Muscle layer of duodenum (tissue), 2 donors: ENCODE data around the gene KCNJ8.

ENCODE experiments used
- H3K27ac ChIP-seq: one replicate; pipeline ENCODE4 v1.7.0; 2013; ENCODE audit warnings: mild to moderate bottlenecking, low read length
- H3K27me3 ChIP-seq: one replicate; pipeline ENCODE4 v1.7.0; 2013; ENCODE audit warnings: low read depth, mild to moderate bottlenecking, control low read depth, low read length
- H3K36me3 ChIP-seq, 2 donors: one replicate each; pipeline ENCODE4 v1.7.0; 2013; ENCODE audit warnings: low read length in 2 of 2, control low read depth in 1 of 2, mild to moderate bottlenecking in 1 of 2; ENCODE audit not compliant: insufficient read depth in 2 of 2, control insufficient read depth in 1 of 2
- H3K4me1 ChIP-seq, 2 donors: one replicate each; pipeline ENCODE4 v1.7.0; 2013; ENCODE audit warnings: low read length in 2 of 2, mild to moderate bottlenecking in 2 of 2, control low read depth in 1 of 2, moderate library complexity in 1 of 2; ENCODE audit not compliant: insufficient read depth in 2 of 2, control insufficient read depth in 1 of 2
- H3K4me3 ChIP-seq, 2 donors: one replicate each; pipeline ENCODE4 v1.7.0; 2013; ENCODE audit warnings: low read length in 2 of 2, low read depth in 1 of 2, mild to moderate bottlenecking in 1 of 2
- H3K9me3 ChIP-seq, 2 donors: one replicate each; pipeline ENCODE4 v1.7.0; 2013; ENCODE audit warnings: low read length in 2 of 2, control low read depth in 1 of 2, mild to moderate bottlenecking in 1 of 2; ENCODE audit not compliant: control insufficient read depth in 1 of 2
- donor health status: healthy.

KCNJ8 gene

DNA sequence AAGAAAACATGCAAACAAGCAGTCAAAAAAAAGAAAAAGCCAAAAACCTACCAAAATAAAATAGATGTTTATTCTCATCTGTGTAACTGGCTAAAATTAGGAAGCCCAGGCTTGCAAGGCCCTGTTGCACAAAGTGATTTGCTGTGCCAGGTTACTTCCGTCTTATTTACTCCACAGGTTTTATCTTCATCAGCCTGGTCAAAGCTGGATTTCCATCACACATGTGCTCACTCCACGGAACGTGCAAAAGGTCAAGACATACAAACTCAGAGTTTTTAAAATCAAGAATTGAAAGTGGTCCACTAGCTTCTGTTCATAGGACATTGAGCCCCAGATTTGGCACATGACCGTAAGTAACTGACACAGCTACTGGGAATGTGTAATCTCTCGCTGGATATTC is 14.8 kb downstream of the KCNJ8 start:
- H3K4me3 ChIP-seq, result no peak overlapping the region
- no peaks in the 10 kb centered on the region for H3K9me3 ChIP-seq
- no peak overlapping the region for H3K27ac ChIP-seq
- no peaks in the 10 kb centered on the region for H3K36me3 ChIP-seq
- no peaks in the 10 kb centered on the region for H3K4me1 ChIP-seq
- H3K27me3 ChIP-seq, result no peaks in the 10 kb centered on the region

DNA sequence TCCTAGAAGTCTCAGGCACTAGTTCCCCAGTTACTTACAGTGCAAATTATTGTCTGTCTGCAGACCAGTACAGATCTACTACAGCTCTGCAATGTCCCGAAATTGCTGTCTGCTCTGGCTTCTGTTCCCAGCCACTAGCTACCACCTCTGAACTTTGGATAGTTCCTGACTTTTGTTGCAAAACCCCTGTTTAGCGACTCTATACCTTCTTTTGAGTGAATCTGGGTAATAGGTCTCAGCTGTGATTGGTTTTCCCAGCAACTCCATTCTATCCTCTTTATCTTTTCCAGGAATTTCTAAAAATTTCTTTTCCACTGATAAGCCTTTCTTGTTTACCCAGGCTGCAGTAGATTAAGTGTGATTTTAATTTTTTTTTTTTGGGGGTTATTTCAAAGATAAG is 16.8 kb downstream of the KCNJ8 start:
- Histone ChIP-seq H3K4me3 (no peak overlapping the region), H3K9me3 (no peaks in the 10 kb centered on the region), H3K36me3 (no peaks in the 10 kb centered on the region), H3K27me3 (no peaks in the 10 kb centered on the region), H3K27ac (no peak overlapping the region), H3K4me1 (no peaks in the 10 kb centered on the region)

GRCh38 chr12:21756699-21757098 is 17.8 kb downstream of the KCNJ8 start:
- Histone ChIP-seq H3K4me1 (peaks cover 0 to 3% of the 10 kb centered on the region in 2 donors), H3K9me3 (no peaks in the 10 kb centered on the region), H3K4me3 (no peak overlapping the region), H3K27me3 (no peaks in the 10 kb centered on the region), H3K36me3 (no peaks in the 10 kb centered on the region), H3K27ac (no peak overlapping the region)

- no peaks in the 10 kb centered on the region for H3K9me3 ChIP-seq
- no peaks in the 10 kb centered on the region for H3K36me3 ChIP-seq
- H3K27me3 ChIP-seq, result no peaks in the 10 kb centered on the region
- H3K4me1 ChIP-seq, result peaks cover 5 to 11% of the 10 kb centered on the region in 2 donors
- no peak overlapping the region for H3K4me3 ChIP-seq
- H3K27ac ChIP-seq, result no peak overlapping the region
Observed at GRCh38 chr12:21751517-21751916, 23.0 kb downstream of the KCNJ8 start.

DNA sequence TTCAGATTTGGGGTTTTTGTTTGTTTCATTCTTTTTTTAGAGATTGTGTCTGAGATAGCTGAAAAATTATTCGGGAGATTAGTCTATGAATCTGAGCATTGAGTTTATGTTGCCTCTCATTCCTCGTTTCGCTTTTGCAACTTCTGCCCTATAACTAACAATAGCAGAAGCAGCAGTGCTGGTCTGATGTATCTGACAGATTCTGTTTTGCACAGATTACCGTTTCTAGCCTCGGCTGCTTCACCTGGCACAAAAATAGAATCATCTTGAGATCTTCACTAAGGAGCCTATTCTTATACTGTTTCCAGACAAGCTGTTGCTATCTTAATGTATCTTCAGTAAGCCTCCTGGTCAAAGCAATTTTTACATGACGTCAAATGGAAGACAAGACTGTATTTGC is 29.2 kb downstream of the KCNJ8 start:
- no peak overlapping the region for H3K4me3 ChIP-seq
- H3K27ac ChIP-seq, result no peak overlapping the region
- peaks cover 0 to 2% of the 10 kb centered on the region in 2 donors for H3K9me3 ChIP-seq
- no peaks in the 10 kb centered on the region for H3K36me3 ChIP-seq
- H3K4me1 ChIP-seq, result no peaks in the 10 kb centered on the region
- H3K27me3 ChIP-seq, result no peaks in the 10 kb centered on the region

DNA sequence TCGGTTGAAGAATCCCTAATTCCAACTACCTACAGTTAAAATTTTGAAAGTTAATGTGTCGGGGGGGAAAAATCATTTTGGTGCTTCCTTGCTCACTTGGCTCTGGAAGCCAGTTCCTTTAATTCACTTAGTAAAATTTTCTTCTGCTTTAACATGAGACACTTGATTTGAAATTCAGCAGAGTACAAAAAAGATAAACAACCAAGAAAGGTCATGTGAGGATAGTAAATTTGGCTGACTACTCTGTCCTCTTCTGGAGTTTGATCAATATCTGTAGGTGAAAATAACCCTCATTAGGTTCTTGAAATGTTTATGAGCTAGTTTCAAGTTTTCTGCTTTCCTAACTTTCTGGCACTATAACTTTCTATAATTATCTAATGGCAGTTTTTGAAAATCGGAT is 43.4 kb downstream of the KCNJ8 start:
- peaks cover 0 to 4% of the 10 kb centered on the region in 2 donors for H3K4me1 ChIP-seq
- no peak overlapping the region for H3K27ac ChIP-seq
- no peaks in the 10 kb centered on the region for H3K36me3 ChIP-seq
- H3K4me3 ChIP-seq, result no peak overlapping the region
- peaks cover 0 to 3% of the 10 kb centered on the region in 2 donors for H3K9me3 ChIP-seq
- H3K27me3 ChIP-seq, result no peaks in the 10 kb centered on the region

GRCh38 chr12:21725731-21726130 is 48.8 kb downstream of the KCNJ8 start:
- Histone ChIP-seq H3K4me1 (no peaks in the 10 kb centered on the region), H3K4me3 (no peak overlapping the region), H3K27ac (no peak overlapping the region), H3K9me3 (no peaks in the 10 kb centered on the region), H3K27me3 (no peaks in the 10 kb centered on the region), H3K36me3 (no peaks in the 10 kb centered on the region)

DNA sequence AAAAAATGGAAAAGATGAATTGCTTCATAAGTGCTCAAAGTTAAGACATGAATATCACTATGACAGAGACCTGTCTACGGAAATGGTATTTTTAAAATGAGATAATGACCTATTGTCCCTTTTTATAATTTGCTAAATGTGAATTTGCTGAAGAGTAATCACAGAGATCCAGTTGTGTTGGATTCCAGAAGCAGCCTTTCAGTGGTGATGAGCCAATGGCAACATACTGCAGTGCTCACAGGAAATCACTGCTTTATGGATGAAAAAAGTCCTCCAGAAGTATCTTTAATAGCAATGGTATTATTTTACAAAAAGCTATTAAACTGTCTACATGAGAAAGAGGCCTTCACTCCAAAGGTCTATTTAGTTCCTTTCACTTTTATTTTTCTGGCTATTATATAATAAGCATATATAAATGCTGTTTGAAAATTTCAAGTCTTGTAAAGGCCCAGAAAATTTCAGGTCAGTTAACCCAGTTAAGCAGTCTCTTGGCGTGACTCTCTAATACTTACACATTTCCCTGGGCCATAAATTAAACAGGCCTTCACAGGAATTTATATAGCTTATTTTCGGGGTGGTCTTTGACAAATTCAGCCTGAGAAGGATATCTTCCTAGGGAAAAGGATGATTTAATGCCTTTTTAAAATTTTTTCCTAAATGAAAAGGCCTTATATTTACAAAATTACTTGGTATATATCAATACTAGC is 55.4 kb downstream of the KCNJ8 start:
- H3K27ac ChIP-seq, result no peak overlapping the region
- no peaks in the 10 kb centered on the region for H3K9me3 ChIP-seq
- no peak overlapping the region for H3K4me3 ChIP-seq

GRCh38 chr12:21718403-21718802 is 56.1 kb downstream of the KCNJ8 start:
- Histone ChIP-seq H3K27me3 (no peaks in the 10 kb centered on the region), H3K9me3 (no peaks in the 10 kb centered on the region), H3K36me3 (no peaks in the 10 kb centered on the region), H3K4me1 (no peaks in the 10 kb centered on the region), H3K4me3 (no peak overlapping the region), H3K27ac (no peak overlapping the region)

More for the DNA sequence above, 55.4 kb downstream of the KCNJ8 start:
- H3K27me3 ChIP-seq, result no peaks in the 10 kb centered on the region
- H3K4me1 ChIP-seq, result no peaks in the 10 kb centered on the region
- H3K36me3 ChIP-seq, result no peaks in the 10 kb centered on the region

DNA sequence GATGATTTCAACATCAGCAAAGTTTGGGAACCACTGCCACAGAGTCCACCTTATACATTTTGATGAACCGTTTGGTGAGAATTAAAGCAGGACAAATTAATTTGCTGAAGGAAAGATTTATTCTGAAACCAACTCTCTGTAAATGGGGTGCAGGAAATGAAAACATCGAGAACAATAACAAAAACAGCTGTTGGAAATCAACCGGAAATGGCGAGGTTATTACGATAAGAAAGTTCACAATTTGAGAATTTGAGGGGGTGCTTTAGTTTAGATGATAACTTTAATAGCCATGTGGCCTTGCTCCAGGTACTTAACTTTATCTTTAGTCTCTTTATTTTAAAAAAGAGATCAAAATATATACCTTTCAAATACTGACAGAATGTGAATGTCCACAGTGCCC is 56.7 kb downstream of the KCNJ8 start:
- Histone ChIP-seq H3K27me3 (no peaks in the 10 kb centered on the region), H3K27ac (no peak overlapping the region), H3K4me3 (no peak overlapping the region), H3K9me3 (no peaks in the 10 kb centered on the region), H3K4me1 (no peaks in the 10 kb centered on the region), H3K36me3 (no peaks in the 10 kb centered on the region)

- Histone ChIP-seq H3K36me3 (no peaks in the 10 kb centered on the region), H3K27ac (no peak overlapping the region), H3K4me1 (peaks cover 0 to 5% of the 10 kb centered on the region in 2 donors), H3K4me3 (no peak overlapping the region), H3K9me3 (no peaks in the 10 kb centered on the region), H3K27me3 (no peaks in the 10 kb centered on the region)
Observed at GRCh38 chr12:21715386-21715785, 59.1 kb downstream of the KCNJ8 start.
